ENCODE data around the gene CELSR1.
"Not testable (repeated sequence)": the region's sequence is repeated elsewhere in the genome, so short reads cannot be mapped to it uniquely, and the experiment has no call there.

The CELSR1 gene

DNA sequence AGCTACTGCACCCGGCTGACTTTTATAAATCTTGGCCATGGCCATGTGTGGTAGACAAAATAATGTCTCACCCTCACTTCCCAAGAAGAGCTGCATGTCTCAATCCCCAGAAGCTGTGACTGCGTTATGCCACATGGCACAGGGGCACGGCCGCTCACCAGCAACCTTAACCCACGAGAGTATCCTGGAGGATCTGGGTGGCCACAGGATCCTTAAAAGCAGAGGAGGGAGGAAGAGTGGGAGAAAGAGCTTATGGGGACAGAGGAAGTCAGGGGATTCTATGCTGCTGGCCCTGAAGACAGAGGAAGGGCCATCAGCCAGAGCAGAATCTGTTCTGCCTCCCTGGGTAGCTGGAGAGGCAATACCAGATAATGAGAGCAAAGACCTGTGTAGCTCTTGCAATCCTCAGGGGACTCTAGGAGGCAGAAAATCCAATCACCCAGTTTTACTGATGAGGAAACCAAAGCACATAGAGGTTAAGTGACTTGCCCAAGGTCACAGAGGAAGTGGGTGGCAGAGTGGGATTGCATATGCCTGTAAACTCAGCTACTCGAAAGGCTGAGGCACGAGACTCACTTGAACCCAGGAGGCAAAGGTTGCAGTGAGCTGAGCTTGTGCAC, 55.3 kb downstream of the CELSR1 start:
- Mint-ChIP-seq H3K4me3 (no peak overlapping the region), H3K9me3 (no peaks in the 10 kb centered on the region), H3K36me3 (ENCODE audit: low read depth) (no peaks in the 10 kb centered on the region), H3K27me3 (ENCODE audit: low read depth) (no peaks in the 10 kb centered on the region), H3K4me1 (ENCODE audit: low read depth) (no peaks in the 10 kb centered on the region), H3K27ac (no peak overlapping the region)

DNA sequence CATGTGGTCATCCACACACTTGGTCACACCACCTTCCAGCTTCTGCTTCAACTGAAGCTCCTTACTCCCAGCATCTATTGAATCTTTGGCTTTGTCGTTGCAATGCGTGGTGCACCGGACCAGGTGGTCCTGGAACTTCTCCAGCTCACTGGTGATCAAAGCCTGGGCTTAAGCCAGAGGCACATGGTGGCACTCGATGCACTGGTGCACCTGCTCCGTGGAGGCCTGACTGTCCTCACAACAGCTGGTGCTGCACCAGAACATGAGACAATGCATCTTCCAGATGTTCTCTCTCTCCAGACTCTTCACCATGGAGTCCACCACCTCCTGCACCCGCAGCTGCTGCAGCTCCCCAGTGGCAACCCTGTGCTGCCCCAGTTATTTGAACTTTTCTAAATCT, 56.0 kb downstream of the CELSR1 start:
- H3K9me3 Mint-ChIP-seq, result no peaks in the 10 kb centered on the region
- no peaks in the 10 kb centered on the region for H3K4me1 Mint-ChIP-seq (ENCODE audit: low read depth)
- no peak overlapping the region for H3K4me3 Mint-ChIP-seq
- H3K27ac Mint-ChIP-seq, result no peak overlapping the region
- H3K27me3 Mint-ChIP-seq (ENCODE audit: low read depth), result no peaks in the 10 kb centered on the region
- no peaks in the 10 kb centered on the region for H3K36me3 Mint-ChIP-seq (ENCODE audit: low read depth)

DNA sequence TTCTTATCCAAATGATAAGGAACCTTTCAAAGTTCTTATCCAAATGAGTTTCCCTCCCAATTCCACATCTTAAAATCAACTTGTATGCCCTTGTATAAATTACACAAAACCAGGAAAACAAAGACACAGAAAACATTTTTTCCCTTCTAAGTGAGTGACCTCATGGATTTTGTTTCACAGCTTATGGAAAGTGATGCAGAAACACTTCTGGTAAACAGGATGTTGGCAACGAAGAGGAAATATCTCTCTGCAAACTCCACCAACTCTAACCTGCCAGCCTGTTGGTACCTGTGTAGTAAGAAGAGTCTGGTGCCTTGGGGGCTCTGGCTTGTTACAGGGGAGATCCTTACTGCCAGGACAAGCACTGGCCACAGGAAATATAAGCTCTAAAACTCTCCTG, 57.0 kb downstream of the CELSR1 start:
- peaks cover 4% of the 10 kb centered on the region for H3K27me3 Mint-ChIP-seq (ENCODE audit: low read depth)
- H3K27ac Mint-ChIP-seq, result no peak overlapping the region
- no peaks in the 10 kb centered on the region for H3K36me3 Mint-ChIP-seq (ENCODE audit: low read depth)
- no peaks in the 10 kb centered on the region for H3K9me3 Mint-ChIP-seq
- no peaks in the 10 kb centered on the region for H3K4me1 Mint-ChIP-seq (ENCODE audit: low read depth)
- H3K4me3 Mint-ChIP-seq, result no peak overlapping the region

DNA sequence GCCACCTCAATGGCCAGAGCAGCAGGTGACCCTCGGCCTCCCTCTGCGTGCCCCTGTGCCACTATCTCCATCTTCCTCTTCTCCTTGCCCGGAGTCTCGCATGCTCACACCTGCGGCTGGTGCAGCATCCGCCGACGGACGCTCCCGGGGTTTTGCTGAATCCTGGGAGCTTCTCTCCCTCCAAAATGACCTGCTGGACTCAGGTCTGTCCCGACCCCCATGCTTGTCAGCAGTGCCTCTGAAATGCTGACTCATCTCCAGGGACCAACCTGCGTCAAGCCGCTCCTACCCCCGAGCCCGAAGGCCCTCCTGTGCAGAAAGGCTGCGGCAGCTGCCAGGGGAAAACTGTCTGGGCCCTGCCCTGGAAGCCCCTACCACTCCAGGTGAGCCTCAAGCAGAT, 58.4 kb downstream of the CELSR1 start:
- H3K4me1 Mint-ChIP-seq (ENCODE audit: low read depth), result no peaks in the 10 kb centered on the region
- H3K4me3 Mint-ChIP-seq, result no peak overlapping the region
- H3K27me3 Mint-ChIP-seq (ENCODE audit: low read depth), result peaks cover 4% of the 10 kb centered on the region
- no peak overlapping the region for H3K27ac Mint-ChIP-seq
- no peaks in the 10 kb centered on the region for H3K36me3 Mint-ChIP-seq (ENCODE audit: low read depth)
- H3K9me3 Mint-ChIP-seq, result no peaks in the 10 kb centered on the region

DNA sequence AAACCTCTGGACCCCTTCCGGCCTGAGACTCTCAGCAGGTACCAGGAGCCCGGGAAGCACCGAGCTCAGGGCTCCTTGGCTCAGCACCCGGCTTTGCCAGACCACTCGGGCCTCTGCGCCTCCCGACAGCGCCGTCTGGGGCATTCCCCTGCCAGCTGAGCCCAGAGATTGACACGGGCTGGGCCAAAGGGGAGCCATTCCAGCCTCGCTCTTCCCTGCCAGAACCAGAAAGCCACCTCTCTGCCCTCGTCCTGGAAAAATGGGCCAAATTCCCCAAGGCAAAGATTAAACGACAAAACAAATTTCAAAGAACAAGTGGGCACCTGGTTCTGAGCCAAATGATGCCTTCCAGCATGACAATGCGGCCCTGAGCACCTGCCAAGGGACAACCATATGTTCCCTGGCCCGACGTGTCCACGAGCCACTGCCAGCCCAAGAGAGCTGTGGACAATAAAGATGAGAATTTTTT, 59.3 kb downstream of the CELSR1 start:
- H3K9me3 Mint-ChIP-seq, result no peaks in the 10 kb centered on the region
- H3K36me3 Mint-ChIP-seq (ENCODE audit: low read depth), result no peaks in the 10 kb centered on the region
- H3K4me1 Mint-ChIP-seq (ENCODE audit: low read depth), result no peaks in the 10 kb centered on the region
- H3K4me3 Mint-ChIP-seq, result no peak overlapping the region
- H3K27ac Mint-ChIP-seq, result no peak overlapping the region
- peaks cover 4% of the 10 kb centered on the region for H3K27me3 Mint-ChIP-seq (ENCODE audit: low read depth)

DNA sequence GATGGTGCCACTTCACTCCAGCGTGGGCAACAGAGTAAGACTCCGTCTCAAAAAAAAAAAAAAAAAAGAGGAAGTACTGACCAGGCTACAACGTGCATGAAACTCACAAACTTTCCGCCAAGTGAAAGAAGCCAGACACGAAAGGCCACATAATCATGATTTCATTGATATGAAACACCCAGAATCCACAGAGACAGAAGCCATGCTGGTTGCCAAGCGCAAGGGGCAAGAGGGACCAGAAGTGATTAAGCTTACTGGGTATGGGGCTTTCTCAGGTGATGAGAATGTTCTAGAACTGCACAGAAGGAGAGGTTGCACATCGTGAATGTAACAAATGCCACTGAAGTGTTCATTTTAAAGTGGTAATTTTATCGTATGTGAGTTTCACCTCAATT, 60.9 kb downstream of the CELSR1 start:
- H3K4me3 Mint-ChIP-seq, result no peak overlapping the region
- H3K9me3 Mint-ChIP-seq, result no peaks in the 10 kb centered on the region
- H3K27me3 Mint-ChIP-seq (ENCODE audit: low read depth), result peaks cover 4% of the 10 kb centered on the region
- no peaks in the 10 kb centered on the region for H3K36me3 Mint-ChIP-seq (ENCODE audit: low read depth)
- H3K27ac Mint-ChIP-seq, result no peak overlapping the region
- no peaks in the 10 kb centered on the region for H3K4me1 Mint-ChIP-seq (ENCODE audit: low read depth)

DNA sequence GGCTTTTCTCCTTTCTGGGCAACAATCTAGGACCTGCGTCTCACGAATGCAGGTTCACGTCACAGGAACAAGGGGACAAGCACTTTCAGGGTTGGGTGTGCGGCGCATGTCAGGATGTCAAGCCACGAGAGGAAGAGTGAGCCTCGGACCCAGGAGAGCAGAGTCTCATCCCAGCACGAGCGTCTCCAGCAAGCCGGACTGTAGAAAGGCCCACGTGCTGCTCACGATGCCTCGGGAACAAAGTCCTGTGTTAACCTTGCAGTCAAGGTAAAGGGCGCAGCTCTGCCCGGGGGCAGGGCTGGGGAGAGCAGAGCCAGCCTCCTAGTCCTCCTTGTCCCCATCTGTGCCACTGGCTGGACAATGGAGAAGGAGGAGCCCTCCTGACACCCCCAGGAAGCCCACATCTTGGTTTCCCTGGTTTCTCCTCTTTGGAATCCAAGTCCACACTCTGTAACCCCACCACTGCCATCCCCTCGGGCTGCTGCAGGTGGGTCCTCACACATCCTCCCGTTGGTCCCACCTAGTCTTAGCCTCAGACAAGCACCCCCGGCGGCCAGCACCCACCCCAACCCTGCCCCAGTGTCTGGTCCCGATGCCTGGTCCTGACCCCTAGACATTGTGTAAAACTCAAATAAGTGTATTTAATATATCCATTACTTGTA, 63.4 kb downstream of the CELSR1 start:
- H3K27me3 Mint-ChIP-seq (ENCODE audit: low read depth), result peaks cover 4% of the 10 kb centered on the region
- no peak overlapping the region for H3K4me3 Mint-ChIP-seq
- no peaks in the 10 kb centered on the region for H3K9me3 Mint-ChIP-seq
- H3K4me1 Mint-ChIP-seq (ENCODE audit: low read depth), result no peaks in the 10 kb centered on the region
- H3K36me3 Mint-ChIP-seq (ENCODE audit: low read depth), result no peaks in the 10 kb centered on the region
- no peak overlapping the region for H3K27ac Mint-ChIP-seq

DNA sequence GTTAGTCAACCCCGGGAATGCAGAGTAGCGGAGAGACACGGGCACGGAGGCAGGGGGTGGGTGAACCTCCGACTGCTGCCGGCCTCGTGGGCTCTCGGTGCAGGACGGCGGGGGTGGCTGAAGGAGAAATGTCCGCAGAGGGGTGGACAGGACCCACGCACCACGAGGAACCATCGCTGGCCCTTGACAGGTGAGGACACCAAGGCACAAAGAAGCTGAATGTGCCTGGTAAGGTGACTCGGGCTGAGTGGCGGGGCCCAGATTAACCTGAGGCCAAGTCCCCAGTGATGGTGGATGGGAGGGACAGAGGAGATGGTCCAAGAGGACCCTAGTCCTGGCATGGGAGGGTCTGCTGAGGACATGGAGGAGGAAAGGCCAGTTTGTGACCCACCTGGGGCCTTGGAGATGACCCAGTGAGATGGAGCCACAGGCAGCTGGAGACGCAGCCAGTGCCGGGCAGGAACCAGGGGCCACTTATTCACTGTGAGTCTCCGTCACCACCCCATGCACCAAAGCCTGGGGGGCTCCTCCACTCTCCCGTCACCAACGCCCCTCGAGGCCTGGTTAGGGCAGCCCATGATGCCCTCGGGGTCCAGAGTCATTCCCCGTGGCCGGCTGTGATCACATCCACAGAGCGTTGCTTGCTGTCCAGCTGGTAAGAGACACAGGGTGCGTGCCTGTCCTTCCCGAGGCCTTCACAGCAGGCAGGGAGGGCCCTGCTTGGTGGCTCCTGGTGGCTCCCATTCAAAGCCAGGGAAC, 64.2 kb downstream of the CELSR1 start:
- no peaks in the 10 kb centered on the region for H3K4me1 Mint-ChIP-seq (ENCODE audit: low read depth)
- peaks cover 4% of the 10 kb centered on the region for H3K27me3 Mint-ChIP-seq (ENCODE audit: low read depth)
- no peaks in the 10 kb centered on the region for H3K36me3 Mint-ChIP-seq (ENCODE audit: low read depth)
- no peaks in the 10 kb centered on the region for H3K9me3 Mint-ChIP-seq
- H3K4me3 Mint-ChIP-seq, result no peak overlapping the region
- no peak overlapping the region for H3K27ac Mint-ChIP-seq

DNA sequence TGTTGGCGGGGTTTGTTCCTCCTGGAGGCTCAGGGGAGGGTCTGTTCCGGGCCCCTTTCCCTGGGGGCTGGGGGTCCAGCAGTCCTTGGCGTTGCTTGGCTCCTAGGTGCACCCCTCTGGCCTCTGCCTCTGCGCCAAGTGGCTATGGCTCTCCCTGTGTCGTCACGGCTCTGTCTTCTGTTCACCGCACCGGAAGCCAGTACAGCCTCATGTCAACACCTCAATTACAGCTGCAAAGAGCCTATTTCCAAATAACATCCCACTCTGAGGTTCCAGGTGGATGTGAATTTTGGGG, 64.8 kb downstream of the CELSR1 start:
- Mint-ChIP-seq H3K36me3 (ENCODE audit: low read depth) (no peaks in the 10 kb centered on the region), H3K27ac (no peak overlapping the region), H3K4me1 (ENCODE audit: low read depth) (no peaks in the 10 kb centered on the region), H3K27me3 (ENCODE audit: low read depth) (peaks cover 4% of the 10 kb centered on the region), H3K4me3 (no peak overlapping the region), H3K9me3 (no peaks in the 10 kb centered on the region)

DNA sequence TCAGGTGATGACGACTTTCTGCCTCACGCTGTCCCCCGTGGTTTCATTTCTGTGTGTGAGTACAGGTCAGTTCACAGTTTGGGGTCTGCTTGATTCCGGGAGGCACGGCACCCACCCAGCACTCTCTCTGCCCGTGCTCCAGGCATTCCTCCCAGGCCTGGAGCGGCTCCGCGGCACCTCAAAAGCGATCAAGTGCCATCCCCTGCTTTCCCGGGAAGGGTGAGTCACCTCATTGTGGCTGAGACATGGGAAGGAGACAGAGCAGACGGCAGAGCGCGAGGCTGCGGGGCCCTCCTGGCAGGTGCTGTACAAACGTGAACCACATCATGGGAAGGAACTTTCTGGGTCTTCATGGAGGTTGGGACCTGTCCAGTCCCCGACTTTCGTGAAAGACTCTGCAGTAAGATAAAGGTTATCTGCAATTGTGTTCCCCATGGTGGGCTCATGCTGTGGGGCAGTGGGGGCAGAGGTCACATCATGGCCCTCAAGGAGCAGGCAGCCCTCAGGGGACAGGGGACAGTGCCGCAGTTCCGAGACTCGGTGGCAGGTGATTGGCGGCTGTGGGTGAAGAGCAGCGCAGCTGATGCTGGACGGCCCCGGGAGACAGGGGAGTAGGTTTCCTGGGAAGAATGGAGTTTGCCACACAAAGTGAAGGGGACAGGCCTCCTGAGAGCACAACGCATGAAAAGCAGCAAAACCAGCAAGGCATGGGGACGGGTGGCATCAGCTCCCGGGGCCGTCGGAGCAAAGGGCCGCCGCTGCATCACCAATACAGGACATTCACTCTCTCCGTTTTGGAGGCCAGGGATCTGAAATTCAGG, 65.3 kb downstream of the CELSR1 start:
- H3K27ac Mint-ChIP-seq, result no peak overlapping the region
- H3K36me3 Mint-ChIP-seq (ENCODE audit: low read depth), result no peaks in the 10 kb centered on the region
- H3K27me3 Mint-ChIP-seq (ENCODE audit: low read depth), result peaks cover 4% of the 10 kb centered on the region
- H3K4me1 Mint-ChIP-seq (ENCODE audit: low read depth), result no peaks in the 10 kb centered on the region
- no peaks in the 10 kb centered on the region for H3K9me3 Mint-ChIP-seq
- no peak overlapping the region for H3K4me3 Mint-ChIP-seq

DNA sequence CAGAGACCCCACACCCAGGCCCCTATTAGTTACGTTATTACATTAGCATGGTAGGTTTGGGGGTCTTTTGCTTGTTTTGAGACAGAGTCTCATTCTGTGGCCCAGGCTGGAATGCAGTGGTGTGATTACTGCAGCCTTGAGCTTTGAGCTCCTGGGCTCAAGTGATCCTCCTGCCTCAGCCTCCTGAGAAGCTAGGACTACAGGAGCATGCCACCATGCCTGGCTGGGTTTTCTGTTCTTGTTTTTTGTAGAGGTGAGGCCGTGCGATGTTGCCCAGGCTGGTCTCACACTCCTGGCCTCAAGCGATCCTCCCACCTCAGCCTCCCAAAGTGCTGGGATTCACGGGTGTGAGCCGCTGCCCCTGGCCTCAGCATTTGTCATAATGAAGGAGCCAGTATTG, 66.1 kb downstream of the CELSR1 start:
- not testable (repeated sequence) for H3K27ac Mint-ChIP-seq; H3K36me3 Mint-ChIP-seq (ENCODE audit: low read depth); H3K9me3 Mint-ChIP-seq; H3K4me1 Mint-ChIP-seq (ENCODE audit: low read depth); H3K27me3 Mint-ChIP-seq (ENCODE audit: low read depth); H3K4me3 Mint-ChIP-seq

DNA sequence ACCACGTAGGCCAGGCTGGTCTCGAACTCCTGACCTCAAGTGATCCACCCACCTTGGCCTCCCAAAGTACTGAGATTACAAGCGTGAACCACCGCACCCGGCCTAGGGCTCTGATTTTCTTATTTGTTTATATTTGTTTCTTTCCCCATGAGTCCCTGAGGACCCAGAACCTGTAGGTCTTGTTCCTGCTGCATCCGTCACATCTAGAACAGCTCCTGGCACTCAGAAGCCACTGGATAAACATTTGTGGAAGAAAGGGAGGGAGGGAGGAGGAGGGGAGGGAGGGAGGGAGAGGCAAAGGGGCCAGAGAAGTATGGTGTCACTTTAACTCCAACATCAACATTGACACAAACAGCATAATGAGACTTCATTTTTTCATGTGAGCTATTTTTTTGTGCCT, 67.7 kb downstream of the CELSR1 start:
- Mint-ChIP-seq H3K27me3 (ENCODE audit: low read depth) (no peaks in the 10 kb centered on the region), H3K4me3 (no peak overlapping the region), H3K4me1 (ENCODE audit: low read depth) (no peaks in the 10 kb centered on the region), H3K27ac (no peak overlapping the region), H3K36me3 (ENCODE audit: low read depth) (no peaks in the 10 kb centered on the region), H3K9me3 (no peaks in the 10 kb centered on the region)

DNA sequence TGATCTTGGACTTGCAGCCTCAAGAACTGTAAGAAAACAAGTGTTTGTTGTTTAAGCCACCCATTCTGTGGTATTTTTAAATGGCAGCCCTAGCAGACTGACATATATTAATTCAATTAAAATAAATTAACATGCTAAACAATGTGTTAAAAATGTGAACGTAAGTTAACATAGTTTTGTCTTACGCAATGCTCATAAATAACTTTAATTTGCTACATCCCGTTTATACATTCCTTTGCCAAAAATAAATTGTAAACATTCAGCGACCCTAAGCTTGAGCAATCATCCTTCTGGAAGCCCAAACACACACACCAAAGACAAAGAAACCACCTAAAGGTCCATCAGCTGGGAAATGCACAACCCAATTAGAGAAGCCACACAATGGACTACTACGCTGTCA, 70.4 kb downstream of the CELSR1 start:
- Mint-ChIP-seq H3K27me3 (ENCODE audit: low read depth) (no peaks in the 10 kb centered on the region), H3K36me3 (ENCODE audit: low read depth) (no peaks in the 10 kb centered on the region), H3K4me3 (no peak overlapping the region), H3K27ac (no peak overlapping the region), H3K9me3 (no peaks in the 10 kb centered on the region), H3K4me1 (ENCODE audit: low read depth) (no peaks in the 10 kb centered on the region)

DNA sequence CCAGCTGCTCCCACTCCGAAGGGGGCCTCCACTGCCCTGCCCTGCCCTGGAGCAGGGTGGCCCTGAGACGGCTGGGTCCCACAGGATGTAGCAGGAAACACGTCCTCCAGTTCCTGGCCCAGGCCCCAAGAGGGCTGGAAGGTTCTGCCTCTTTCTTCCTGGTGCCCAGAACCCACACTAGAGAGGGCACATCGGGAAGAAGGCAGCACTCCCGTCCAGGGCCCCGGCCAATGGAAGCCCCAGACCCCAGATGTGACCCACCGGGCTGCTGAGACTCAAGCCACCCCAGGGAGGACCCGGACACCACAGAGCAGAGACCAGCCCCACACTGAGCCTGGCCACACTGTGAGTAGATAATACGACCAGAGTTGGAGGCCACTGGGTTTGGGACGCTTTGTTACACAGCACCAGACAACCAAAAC, 71.2 kb downstream of the CELSR1 start:
- Mint-ChIP-seq H3K4me1 (ENCODE audit: low read depth) (no peaks in the 10 kb centered on the region), H3K27me3 (ENCODE audit: low read depth) (no peaks in the 10 kb centered on the region), H3K36me3 (ENCODE audit: low read depth) (no peaks in the 10 kb centered on the region), H3K27ac (no peak overlapping the region), H3K4me3 (no peak overlapping the region), H3K9me3 (no peaks in the 10 kb centered on the region)

DNA sequence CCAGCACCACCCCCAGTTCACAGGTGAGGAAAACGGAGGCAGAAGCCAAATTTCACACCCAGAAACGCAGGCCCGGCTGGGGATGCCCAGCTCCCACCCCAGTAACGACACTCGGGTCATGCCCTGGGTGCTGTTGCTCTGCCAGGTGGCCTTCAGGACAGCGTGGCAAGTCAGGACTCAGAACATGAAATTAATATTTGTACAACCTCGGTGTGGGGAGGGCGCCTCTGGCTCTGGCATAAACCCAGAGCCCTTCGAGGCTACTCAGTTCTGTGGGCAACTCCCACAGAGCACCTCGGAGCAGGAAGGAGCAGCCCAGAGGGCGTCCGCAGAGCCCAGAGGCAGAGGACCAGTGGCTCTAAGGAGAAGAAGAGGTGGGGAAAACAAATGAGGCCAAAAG, 71.6 kb downstream of the CELSR1 start:
- no peaks in the 10 kb centered on the region for H3K36me3 Mint-ChIP-seq (ENCODE audit: low read depth)
- H3K4me1 Mint-ChIP-seq (ENCODE audit: low read depth), result no peaks in the 10 kb centered on the region
- no peaks in the 10 kb centered on the region for H3K27me3 Mint-ChIP-seq (ENCODE audit: low read depth)
- H3K27ac Mint-ChIP-seq, result no peak overlapping the region
- H3K9me3 Mint-ChIP-seq, result no peaks in the 10 kb centered on the region
- no peak overlapping the region for H3K4me3 Mint-ChIP-seq

Measured in T-helper 1 cell treated with Interleukin-12 subunit alpha and Interleukin-12 subunit beta and Interleukin-4 antibody, amounts not matched to agents 30 μg/mL and 1 μg/mL, for 36 hours (primary cell).